ENCODE data around the gene PCSK7. TPM values are rescaled to one million over a fixed set of nuclear protein-coding genes. Genes with fewer than 3 reads are reported as not detected.

Gene PCSK7
- total and polyA plus RNA-seq, 2 of the 4 experiments (the other 2 are of a cell fraction): 35.8 to 54.3 TPM

- Histone ChIP-seq H3K14ac (replicated peaks; ENCODE audit: low read depth, low read length) (no peak overlapping the region), H4K20me1 (ENCODE audit: insufficient read depth, low read length) (peaks cover 24% of the 10 kb centered on the region), H3K27me3 (ENCODE audit: control insufficient read depth, insufficient read depth, low read length) (no peaks in the 10 kb centered on the region), H4K5ac (ENCODE audit: low read depth, low read length) (no peak overlapping the region), H2BK20ac (ENCODE audit: low read depth, low read length) (no peak overlapping the region), H2AFZ (replicated peaks; ENCODE audit: low read length, poor library complexity) (no peak overlapping the region), H3K4ac (ENCODE audit: low read depth, low read length) (peak overlapping the region; percentile 100; the same call in 1 of the 2 replicates), H3K9me3 (ENCODE audit: control insufficient read depth, insufficient read depth, low read length) (no peaks in the 10 kb centered on the region), H3K18ac (ENCODE audit: low read depth, low read length) (no peak overlapping the region), H3K27ac (ENCODE audit: insufficient read depth, low read length) (no peak overlapping the region), H3K4me2 (ENCODE audit: low read depth, low read length) (no peak overlapping the region), H3K4me3 (ENCODE audit: insufficient read depth, low read depth, low read length) (no peak overlapping the region), H3K9me1 (ENCODE audit: insufficient read depth, low read length) (peaks cover 9% of the 10 kb centered on the region), H4K91ac (ENCODE audit: insufficient read depth, low read depth, low read length) (peak overlapping the region; percentile 100; the same call in 1 of the 2 replicates), H2BK120ac (ENCODE audit: low read depth, low read length) (no peak overlapping the region), H2AK9ac (replicated peaks; ENCODE audit: low read depth, low read length, poor library complexity) (no peak overlapping the region), H4K8ac (ENCODE audit: low read depth in 2 of 2, low read length in 2 of 2) (no peak overlapping the region; a peak in 2 of 4 replicates), H3K4me1 (ENCODE audit: control insufficient read depth, insufficient read depth, low read length) (peaks cover 23% of the 10 kb centered on the region), H3K9ac (ENCODE audit: low read depth, low read length) (no peak overlapping the region), H3K36me3 (ENCODE audit: control insufficient read depth, insufficient read depth, low read length) (peaks cover 31% of the 10 kb centered on the region), H2AK5ac (ENCODE audit: low read depth, low read length) (peak overlapping the region; percentile 100; the same call in 1 of the 2 replicates), H2BK5ac (ENCODE audit: low read depth, low read length, poor library complexity, severe bottlenecking) (no peak overlapping the region), H3K56ac (ENCODE audit: extremely low read depth, insufficient read depth, low read length) (no peak overlapping the region), H3K79me1 (ENCODE audit: low read depth in 1 of 2, low read length in 2 of 2) (peaks cover 10 to 35% of the 10 kb centered on the region in 2 experiments; a peak in 3 of 4 replicates), H3K23ac (ENCODE audit: low read depth, low read length) (no peak overlapping the region), H2BK15ac (ENCODE audit: low read depth, low read length) (no peak overlapping the region)
- 94% methylated on average over 3 of the region's 7 CpGs; no CpG with 5 or more reads in 1 of the 2 experiments for WGBS, 2 experiments (ENCODE audit: extremely low coverage in 2 of 2, insufficient read length in 1 of 2)
- POLR2A ChIA-PET (ENCODE audit: unreplicated experiment): interaction anchor here (0.5 kb wide), 1 partner anchor 53 kb away, joined by 7 read pairs; no protein-coding TSS in a partner anchor
- TF ChIP-seq MAZ (IDR thresholded peaks at IDR 0.05; ENCODE audit: borderline replicate concordance, low read depth, low read length): no peak
- no peak for TF ChIP-seq CEBPB (IDR thresholded peaks at IDR 0.05; ENCODE audit: low read depth, low read length)
- TF ChIP-seq POLR2A (IDR thresholded peaks at IDR 0.05; ENCODE audit: low read depth, low read length): peak; percentile 3; the same call in 1 of the 2 replicates
- no peak for TF ChIP-seq CTCF (conservative IDR thresholded peaks at IDR 0.05; ENCODE audit: low read depth, low read length)
- dilution Hi-C loops (cut with HindIII; ENCODE audit: low sequenced_read_pairs, unreplicated experiment) (no loop called here), in situ Hi-C loops (cut with MboI; ENCODE audit: low sequenced_read_pairs) (no loop called here), intact Hi-C loops (cut with micrococcal nuclease) (no loop called here)
- no peak for DNase-seq
- BruUV-seq (replicated peaks): no TSS peak
- no peak for ATAC-seq (ENCODE audit: low read depth)
- CTCF ChIA-PET: interaction anchor here (1.0 kb wide), 1 partner anchor 33 kb away, joined by 4 read pairs; no protein-coding TSS in a partner anchor
Measured at GRCh38 chr11:117197006-117197405, 34.9 kb downstream of the PCSK7 start.
